HG03025 (cell line): ENCODE measurements around the gene SDS.

Experiments used
- ATAC-seq: cut with Tn5 transposase; IDR thresholded peaks from one replicate; pipeline ENCODE4 v1.9.1; 2021; ENCODE audit warnings: mild to moderate bottlenecking, moderate library complexity; ENCODE audit not compliant: unreplicated experiment, low FRiP score

Gene SDS

DNA sequence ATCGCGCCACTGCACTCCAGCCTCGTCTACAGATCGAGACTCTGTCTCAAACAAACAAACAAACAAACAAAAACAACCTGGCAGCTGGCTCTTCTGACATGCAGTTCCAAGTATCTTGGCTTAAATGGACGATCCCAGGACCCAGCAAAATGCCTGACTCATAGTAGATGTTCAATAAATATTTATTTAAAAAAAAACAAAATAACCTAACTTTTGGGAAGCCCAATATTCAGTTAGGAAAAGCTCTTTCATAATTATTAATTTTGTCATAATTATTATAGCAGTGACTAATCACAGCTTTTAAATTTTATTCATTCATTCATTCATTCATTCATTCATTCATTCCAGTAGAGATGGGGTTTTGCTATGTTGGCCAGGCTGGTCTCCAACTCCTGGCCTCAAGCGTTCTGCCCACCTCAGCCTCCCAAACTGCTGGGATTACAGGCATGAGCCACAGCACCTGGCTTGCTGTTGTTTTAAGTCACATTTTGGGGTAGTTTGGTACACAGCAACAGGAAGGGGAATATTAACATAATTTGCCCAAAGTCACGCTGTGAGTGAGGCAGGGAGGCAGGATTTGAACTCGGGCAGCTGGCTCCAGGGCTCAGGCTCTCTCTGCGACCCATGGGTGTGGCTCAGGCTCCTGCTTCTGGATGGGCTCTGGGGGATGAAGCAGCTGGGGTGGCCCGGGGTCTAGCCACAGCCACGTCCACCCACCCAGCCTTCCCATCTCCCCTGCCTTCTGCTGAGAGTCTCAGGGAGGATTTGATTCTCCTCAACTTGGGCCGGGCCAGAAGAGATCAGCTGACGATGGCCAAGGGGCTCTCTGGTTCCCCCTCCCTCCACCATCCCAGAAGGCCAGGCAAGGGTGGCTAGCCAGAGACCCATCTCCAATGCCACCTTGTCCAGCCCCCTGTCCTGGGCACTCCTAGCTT lies 2.4 kb downstream of the SDS start:
- ATAC-seq, result no peak

DNA sequence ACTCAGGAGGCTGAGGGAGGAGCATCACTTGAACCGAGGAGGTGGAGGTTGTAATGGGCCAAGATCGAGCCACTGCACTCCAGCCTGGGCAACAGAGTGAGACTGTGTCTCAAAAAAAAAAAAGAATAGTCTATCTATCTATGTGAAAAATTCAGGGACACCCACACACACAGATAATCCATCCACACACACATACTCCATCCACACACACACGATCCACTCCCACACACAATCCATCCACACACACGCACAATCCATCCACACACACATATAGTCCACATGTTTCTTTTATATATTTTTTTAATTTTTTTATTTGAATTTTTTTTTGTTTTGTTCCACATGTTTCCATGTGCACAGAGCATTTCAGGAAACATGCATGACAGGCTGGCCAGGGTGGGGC lies 3.3 kb downstream of the SDS start:
- ATAC-seq, result no peak

DNA sequence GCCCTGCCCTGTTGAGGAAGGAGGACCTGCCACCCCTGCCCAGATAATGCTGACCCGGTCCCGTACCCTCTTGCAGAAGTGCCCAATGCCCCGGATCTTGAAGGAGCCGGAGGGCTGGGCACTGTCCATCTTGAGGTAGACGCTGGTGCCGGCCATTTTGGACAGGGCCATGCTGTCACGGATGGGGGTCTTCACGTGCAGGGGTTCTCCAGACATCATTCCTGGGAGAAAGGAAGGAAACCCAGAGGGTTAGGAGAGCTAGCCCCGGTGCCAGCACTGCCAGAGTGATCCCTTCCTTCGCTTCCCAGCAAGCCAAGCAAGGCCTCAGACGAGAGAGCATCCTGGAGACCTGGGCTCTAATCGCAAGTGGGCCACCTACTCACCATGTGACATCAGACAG lies 4.2 kb downstream of the SDS start:
- no peak for ATAC-seq

- ATAC-seq, result no peak
Observed at GRCh38 chr12:113398346-113399290, 5.1 kb downstream of the SDS start.

DNA sequence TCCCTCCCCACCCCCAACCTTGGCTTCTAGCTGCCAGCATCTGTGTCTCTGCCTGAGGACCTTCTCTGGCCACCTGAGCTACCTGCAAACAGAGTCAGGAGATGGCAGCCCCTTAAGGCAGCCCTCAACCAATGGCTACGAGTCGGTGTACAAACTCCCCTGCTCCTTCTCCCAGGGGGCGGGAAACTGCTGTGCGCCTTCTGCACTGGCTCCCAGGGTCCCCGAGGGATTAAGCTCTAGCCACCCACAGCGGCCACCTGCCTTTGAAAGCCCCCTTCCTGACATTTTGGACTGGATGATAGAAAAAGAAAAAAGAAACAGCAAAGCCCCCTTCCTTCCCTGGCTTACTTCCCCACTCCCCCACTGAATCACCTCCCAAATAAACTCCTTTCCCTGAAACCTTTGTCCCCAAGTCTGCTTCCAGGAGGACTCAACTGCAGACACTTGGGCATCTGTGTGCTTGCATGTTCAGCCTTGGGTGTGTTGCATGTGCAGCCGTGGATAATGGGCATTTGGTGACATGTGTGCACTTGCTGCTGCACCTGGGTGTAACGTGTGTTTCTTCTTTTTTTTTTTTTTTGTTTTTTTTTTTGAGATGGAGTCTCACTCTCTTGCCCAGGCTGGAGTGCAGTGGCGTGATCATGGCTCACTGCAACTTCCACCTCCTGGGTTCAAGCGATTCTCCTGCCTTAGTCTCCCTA lies 6.0 kb downstream of the SDS start:
- ATAC-seq, result no peak

DNA sequence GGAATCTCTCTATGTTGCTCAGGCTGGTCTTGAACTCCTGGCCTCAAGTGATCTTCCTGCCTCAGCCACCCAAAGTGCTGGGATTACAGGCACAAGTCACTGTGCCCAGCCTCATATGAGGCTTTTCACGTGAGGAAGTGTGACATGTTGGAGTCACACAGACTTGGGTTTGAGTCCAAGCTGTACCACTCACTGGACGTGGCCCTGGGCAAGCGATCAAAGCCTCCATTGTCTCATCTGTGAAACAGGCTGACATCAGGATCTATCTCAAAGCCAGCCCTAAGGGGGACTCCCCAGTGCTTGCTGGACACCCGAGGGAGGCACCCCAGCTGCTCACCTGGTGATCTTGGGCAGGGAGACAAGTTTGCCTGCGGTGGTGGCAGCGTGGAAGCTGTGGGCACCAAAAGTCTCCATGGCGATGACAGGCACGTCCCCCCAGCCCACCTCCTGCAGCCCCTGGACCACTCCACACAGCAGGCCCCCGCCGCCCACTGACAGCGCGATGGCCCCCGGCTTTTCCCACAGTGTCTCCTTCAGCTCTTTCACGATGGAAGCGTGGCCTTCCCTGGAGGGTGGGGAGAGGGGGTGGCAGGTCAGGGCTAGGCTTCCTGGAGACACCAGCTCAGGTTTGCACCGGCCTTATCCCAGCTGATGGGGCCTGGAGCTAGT lies 6.7 kb downstream of the SDS start:
- ATAC-seq, result no peak

DNA sequence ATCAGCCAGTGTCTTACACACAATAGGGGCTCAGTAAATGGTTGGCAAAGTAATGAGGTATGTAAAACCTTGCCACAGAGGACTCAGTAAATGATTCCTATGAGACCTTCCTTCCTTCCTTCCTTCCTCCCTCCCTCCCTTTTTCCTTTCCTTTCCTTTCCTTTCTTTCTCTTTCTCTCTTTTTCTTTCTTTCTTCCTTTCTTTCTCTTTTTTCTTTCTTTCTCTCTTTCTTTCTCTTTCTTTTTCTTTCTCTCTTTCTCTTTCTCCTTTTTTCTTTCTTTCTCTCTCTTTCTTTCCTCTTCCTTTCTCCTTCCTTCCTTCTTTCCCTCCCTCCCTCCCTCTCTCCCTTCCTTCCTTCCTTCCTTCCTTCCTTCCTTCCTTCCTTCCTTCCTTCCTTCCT lies 7.5 kb downstream of the SDS start:
- ATAC-seq, result no peak

GRCh38 chr12:113395119-113395518 lies 8.6 kb downstream of the SDS start:
- ATAC-seq, result no peak

DNA sequence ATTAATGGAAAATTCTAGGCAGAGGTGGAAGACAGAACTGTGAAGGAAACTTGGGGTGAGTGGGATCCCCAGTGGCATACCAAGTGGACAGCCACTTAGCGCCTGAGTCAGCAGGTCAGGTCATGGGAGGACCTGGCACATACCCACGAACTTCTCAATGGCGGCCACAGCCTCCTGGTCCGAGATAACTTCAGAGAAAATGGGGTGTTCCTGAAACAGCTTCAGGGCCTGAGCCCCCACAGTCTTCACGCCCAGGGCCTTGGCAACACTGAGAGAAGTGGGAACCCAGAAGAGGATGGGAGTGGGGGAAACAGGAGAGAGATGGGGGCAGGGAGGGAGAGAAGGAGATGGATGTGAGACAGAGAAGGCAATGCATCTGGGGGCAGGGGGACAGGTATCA lies 9.9 kb downstream of the SDS start:
- no peak for ATAC-seq

DNA sequence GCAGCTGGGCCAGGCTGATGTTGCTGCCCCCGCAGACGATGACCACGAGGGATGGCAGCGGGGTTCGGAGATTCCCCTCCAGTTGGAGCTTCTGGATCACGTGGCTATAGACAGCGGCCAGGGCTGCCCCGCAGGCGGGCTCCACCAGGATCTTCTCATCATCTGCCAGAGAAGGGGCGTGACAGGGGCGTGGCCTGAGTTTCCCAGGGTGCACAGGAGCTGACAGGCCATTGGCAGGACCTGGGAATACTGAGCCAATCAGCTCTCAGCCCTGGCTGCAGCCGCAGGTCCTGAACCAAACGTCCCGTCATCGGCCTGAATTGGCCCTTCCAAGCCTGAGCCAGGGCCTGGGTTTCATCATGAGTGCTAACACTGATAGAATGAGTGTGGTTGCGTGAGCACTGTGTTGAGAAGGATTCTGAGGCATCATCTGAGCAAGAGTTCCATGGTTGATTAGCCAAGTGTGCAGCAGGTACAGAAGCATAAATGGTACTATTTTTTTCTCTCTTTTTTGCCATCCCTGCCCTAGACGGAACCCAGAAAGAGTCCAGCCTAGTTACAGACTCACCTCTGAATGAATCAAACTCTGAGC lies 10.6 kb downstream of the SDS start:
- ATAC-seq, result no peak

DNA sequence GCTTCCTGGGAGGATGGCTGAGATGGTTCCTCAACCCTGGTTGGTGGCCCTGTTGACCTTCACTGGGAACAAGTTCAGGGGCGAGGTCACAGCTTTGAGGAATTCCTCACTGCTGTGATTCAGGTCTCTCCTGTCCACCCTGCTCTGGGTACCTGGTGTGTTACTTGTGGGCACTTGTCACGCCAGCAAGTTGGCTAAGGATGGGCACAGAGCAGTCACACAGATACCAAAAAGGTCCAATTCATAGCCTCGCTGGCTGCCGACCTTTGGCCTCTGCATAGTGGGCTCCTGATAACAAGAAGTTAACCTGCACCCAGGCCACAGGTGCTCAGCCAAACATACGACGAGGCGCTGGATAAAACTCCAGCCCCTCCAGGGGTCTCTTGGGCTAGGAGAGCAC lies 11.2 kb downstream of the SDS start:
- ATAC-seq, result no peak

DNA sequence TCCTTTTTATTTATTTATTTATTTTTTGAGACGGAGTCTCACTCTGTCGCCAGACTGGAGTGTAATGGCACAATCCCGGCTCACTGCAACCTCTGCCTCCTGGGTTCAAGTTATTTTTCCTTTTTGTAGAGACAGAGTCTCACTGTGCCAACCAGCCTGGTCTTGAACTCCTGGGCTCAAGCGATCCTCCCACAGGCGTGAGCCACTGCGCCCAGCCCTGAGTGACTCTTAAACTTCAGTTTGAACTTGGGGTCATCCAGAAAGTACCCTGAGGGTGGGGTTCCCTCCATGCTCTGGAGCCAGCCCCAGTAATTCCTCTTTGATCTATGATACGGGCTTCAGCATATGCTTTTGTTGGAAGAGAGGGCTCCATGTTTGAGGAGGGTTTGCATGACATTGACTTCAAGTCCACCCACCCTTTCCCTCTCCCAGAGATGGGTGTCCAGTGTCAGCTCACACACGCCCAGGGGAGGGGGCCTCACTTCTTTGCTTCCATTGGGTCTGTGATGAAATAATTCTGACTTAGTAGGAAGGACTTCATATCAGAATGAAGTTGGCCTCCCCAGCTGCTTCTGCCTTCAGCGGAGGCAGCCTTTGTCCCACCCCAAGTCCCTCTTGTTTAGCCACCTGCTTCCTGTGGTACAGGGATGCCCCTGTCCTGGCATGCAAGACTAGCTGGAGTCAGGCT lies 11.9 kb downstream of the SDS start:
- no peak for ATAC-seq

- no peak for ATAC-seq
Observed at GRCh38 chr12:113391145-113391544, 12.5 kb downstream of the SDS start.

DNA sequence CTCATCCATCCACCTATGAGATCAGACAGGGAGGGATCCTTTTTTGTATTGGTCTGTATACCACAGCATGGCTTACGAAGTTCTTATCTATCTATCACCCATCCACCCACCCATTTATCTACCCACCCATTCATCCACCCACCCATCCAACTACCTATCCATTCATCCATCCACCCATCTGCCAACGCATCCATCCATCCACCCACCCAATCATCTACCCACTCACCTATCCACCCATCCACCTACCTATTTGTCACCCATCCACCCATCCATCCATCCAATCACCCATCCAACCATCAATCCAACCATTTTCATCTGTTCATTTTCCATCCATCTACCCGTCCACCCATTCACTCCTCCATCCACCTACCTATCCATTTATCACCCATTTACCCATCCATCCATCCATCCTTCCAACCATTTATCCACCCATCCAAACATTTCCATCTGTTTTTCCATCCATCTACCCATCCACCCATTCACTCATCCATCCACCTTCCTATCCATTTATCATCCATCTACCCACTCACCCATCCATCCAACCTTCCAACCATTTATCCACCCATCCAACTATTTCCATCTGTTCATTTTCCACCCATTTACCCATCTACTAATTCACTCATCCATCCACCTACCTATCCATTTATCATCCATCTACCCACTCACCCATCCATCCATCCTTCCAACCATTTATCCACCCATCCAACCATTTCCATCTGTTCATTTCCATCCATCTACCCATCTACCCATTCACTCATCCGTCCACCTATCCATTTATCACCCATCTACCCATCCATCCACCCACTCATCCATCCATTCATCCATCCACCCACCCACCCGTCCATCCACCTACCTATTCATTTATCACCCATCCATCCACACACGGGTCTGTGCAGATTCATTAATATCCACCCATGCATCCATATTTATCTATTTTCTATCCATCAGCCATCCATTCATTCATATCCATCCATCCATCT lies 13.3 kb downstream of the SDS start:
- ATAC-seq, result no peak

DNA sequence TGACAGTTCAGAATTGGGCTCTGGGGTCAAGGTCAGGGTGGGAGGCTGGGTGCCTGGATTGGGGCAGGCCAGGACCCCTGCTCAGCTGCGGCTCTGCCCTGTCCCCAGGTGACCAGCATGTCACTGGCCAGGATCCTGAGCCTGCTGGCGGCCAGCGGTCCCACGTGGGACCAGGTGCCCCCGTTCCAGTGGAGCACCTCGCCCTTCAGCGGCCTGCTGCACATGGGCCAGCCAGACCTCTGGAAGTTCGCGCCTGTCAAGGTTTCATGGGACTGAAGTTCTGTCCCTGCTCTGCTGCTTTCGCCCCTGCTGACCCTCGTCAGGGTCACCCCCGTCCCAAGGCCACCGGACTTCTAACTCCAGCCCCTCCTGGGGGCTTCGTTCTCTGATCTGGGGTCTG lies 15.3 kb downstream of the SDS start:
- no peak for ATAC-seq

- no peak for ATAC-seq
Observed at GRCh38 chr12:113387631-113388030, 16.1 kb downstream of the SDS start.

GRCh38 chr12:113386866-113387566 lies 16.7 kb downstream of the SDS start:
- ATAC-seq, result no peak
